Measurements from ENCODE around the gene IL13.
"Not testable (repeated sequence)": the region's sequence is repeated elsewhere in the genome, so short reads cannot be mapped to it uniquely, and the experiment has no call there.

The IL13 gene

GRCh38 chr5:132629230-132629944, 28.6 kb upstream of the IL13 start:
- H3K4me3 ChIP-seq (ENCODE audit: low read depth in 1 of 2, low read length in 2 of 2) = no peak overlapping the region
- no peaks in the 10 kb centered on the region for H3K79me2 ChIP-seq (ENCODE audit: insufficient read depth, low read length)
- H2AFZ ChIP-seq (ENCODE audit: low read depth, low read length) = no peak overlapping the region
- peaks cover 54% of the 10 kb centered on the region for H3K36me3 ChIP-seq (ENCODE audit: insufficient read depth, low read length)
- no peaks in the 10 kb centered on the region for H4K20me1 ChIP-seq (ENCODE audit: insufficient read depth, low read length)
- DNase-seq (no peak), ATAC-seq (ENCODE audit: insufficient read depth, low read depth) (no peak)
- H3K9ac ChIP-seq (ENCODE audit: low read depth, low read length) = no peak overlapping the region
- no peak overlapping the region for H3K27ac ChIP-seq (ENCODE audit: low read length)
- H3K4me2 ChIP-seq (ENCODE audit: insufficient read depth, low read length) = no peak overlapping the region
- TF ChIP-seq CTCF (IDR thresholded peaks at IDR 0.05; ENCODE audit: borderline replicate concordance, extremely low read depth, low read length, poor library complexity, severe bottlenecking) (no peak), EZH2 (IDR thresholded peaks at IDR 0.05; ENCODE audit: borderline replicate concordance, low read depth, low read length, severe bottlenecking) (no peak)
- H3K9me3 ChIP-seq (ENCODE audit: insufficient read depth, low read length, severe bottlenecking) = no peaks in the 10 kb centered on the region
- H3K27me3 ChIP-seq (ENCODE audit: insufficient read depth, low read length, poor library complexity) = no peaks in the 10 kb centered on the region
- H3K4me1 ChIP-seq (ENCODE audit: insufficient read depth, low read length) = no peaks in the 10 kb centered on the region

- H3K27me3 ChIP-seq (ENCODE audit: insufficient read depth, low read length, poor library complexity); H2AFZ ChIP-seq (ENCODE audit: low read depth, low read length); H3K4me3 ChIP-seq (ENCODE audit: low read depth in 1 of 2, low read length in 2 of 2); H3K79me2 ChIP-seq (ENCODE audit: insufficient read depth, low read length); DNase-seq; H3K27ac ChIP-seq (ENCODE audit: low read length); H4K20me1 ChIP-seq (ENCODE audit: insufficient read depth, low read length); H3K4me2 ChIP-seq (ENCODE audit: insufficient read depth, low read length); ATAC-seq (ENCODE audit: insufficient read depth, low read depth); H3K4me1 ChIP-seq (ENCODE audit: insufficient read depth, low read length); H3K9me3 ChIP-seq (ENCODE audit: insufficient read depth, low read length, severe bottlenecking); H3K9ac ChIP-seq (ENCODE audit: low read depth, low read length): not testable (repeated sequence)
- H3K36me3 ChIP-seq (ENCODE audit: insufficient read depth, low read length) = peaks cover 61% of the 10 kb centered on the region
Measured at GRCh38 chr5:132633587-132633986, 24.4 kb upstream of the IL13 start.

GRCh38 chr5:132635873-132636272, 22.1 kb upstream of the IL13 start:
- Histone ChIP-seq H3K9ac (ENCODE audit: low read depth, low read length) (no peak overlapping the region), H3K79me2 (ENCODE audit: insufficient read depth, low read length) (no peaks in the 10 kb centered on the region), H4K20me1 (ENCODE audit: insufficient read depth, low read length) (no peaks in the 10 kb centered on the region), H2AFZ (ENCODE audit: low read depth, low read length) (no peak overlapping the region), H3K4me1 (ENCODE audit: insufficient read depth, low read length) (no peaks in the 10 kb centered on the region), H3K4me2 (ENCODE audit: insufficient read depth, low read length) (no peak overlapping the region), H3K4me3 (ENCODE audit: low read depth in 1 of 2, low read length in 2 of 2) (no peak overlapping the region), H3K36me3 (ENCODE audit: insufficient read depth, low read length) (peaks cover 70% of the 10 kb centered on the region), H3K27ac (ENCODE audit: low read length) (no peak overlapping the region), H3K27me3 (ENCODE audit: insufficient read depth, low read length, poor library complexity) (no peaks in the 10 kb centered on the region), H3K9me3 (ENCODE audit: insufficient read depth, low read length, severe bottlenecking) (no peaks in the 10 kb centered on the region)
- no peak for ATAC-seq (ENCODE audit: insufficient read depth, low read depth)
- no peak for TF ChIP-seq CTCF (IDR thresholded peaks at IDR 0.05; ENCODE audit: borderline replicate concordance, extremely low read depth, low read length, poor library complexity, severe bottlenecking)
- no peak for DNase-seq

- Histone ChIP-seq H3K9ac (ENCODE audit: low read depth, low read length) (no peak overlapping the region), H3K27ac (ENCODE audit: low read length) (no peak overlapping the region), H4K20me1 (ENCODE audit: insufficient read depth, low read length) (no peaks in the 10 kb centered on the region), H3K27me3 (ENCODE audit: insufficient read depth, low read length, poor library complexity) (no peaks in the 10 kb centered on the region), H3K9me3 (ENCODE audit: insufficient read depth, low read length, severe bottlenecking) (no peaks in the 10 kb centered on the region), H3K79me2 (ENCODE audit: insufficient read depth, low read length) (no peaks in the 10 kb centered on the region), H3K4me1 (ENCODE audit: insufficient read depth, low read length) (no peaks in the 10 kb centered on the region), H3K4me3 (ENCODE audit: low read depth in 1 of 2, low read length in 2 of 2) (no peak overlapping the region), H3K4me2 (ENCODE audit: insufficient read depth, low read length) (no peak overlapping the region), H3K36me3 (ENCODE audit: insufficient read depth, low read length) (peaks cover 77% of the 10 kb centered on the region), H2AFZ (ENCODE audit: low read depth, low read length) (no peak overlapping the region)
- ATAC-seq (ENCODE audit: insufficient read depth, low read depth) (no peak), DNase-seq (no peak)
- no peak for TF ChIP-seq EZH2 (IDR thresholded peaks at IDR 0.05; ENCODE audit: borderline replicate concordance, low read depth, low read length, severe bottlenecking)
- TF ChIP-seq CTCF (IDR thresholded peaks at IDR 0.05; ENCODE audit: borderline replicate concordance, extremely low read depth, low read length, poor library complexity, severe bottlenecking) = no peak
Measured at GRCh38 chr5:132637241-132637640, 20.7 kb upstream of the IL13 start.
